DND-41 (cell line): Measurements from ENCODE around the gene IL4I1.

Experiments
- CTCF ChIP-seq: IDR thresholded peaks from 2 replicates; pipeline ENCODE4 v1.5.1; 2012; ENCODE audit warnings: borderline replicate concordance, low read length, moderate library complexity, mild to moderate bottlenecking; ENCODE audit not compliant: poor library complexity, severe bottlenecking; ENCODE audit errors: extremely low read depth
- EZH2 ChIP-seq: IDR thresholded peaks from 3 replicates; pipeline ENCODE4 v1.6.1; 2012; ENCODE audit warnings: borderline replicate concordance, low read depth, mild to moderate bottlenecking, moderate library complexity, low read length, inconsistent platforms; ENCODE audit not compliant: severe bottlenecking

DNA sequence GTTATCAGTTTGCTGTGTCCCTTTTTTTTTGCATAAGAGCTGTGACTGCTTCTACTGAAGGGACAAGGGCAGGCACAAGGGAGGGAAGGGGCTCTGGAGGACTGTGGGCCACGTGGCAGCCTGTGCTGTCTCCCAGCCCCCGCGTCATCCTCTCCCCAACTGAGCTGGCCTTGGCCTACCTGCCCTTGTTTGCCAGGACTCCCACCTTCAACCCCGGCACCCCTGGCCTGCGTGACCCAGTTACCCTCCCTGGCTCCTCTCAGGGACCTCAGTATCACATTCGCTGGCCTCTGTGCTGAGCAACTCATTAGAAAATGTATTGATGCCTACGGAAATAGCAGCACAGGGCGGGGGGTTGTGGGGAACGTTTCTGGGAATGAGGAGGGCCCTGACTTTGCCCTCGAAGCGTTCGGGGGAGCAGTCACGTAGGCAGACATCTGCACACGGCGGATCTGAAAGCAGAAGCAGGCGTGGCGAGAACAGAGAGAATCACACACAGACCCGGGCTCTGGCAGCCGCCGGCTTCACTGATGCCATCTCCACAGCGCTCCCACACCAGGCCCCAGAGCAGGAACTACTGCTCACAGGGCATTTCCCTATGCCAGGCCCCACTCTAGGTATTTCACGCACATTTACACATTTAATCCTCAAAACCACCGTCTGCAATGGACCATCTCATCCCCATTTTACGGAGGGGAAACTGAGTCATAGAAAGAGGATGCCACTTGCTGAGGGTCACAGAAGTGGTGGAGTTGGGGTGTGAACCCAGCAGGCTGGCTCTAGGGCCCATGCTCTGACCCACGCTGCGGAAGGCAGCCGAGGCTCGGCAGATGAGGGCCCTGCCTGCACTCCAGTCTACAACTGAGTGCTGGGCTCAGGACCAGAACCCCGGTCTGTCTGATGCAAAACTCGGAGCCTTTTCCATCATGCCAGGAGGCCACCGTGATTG is 26.6 kb upstream of the IL4I1 start:
- no peak for TF ChIP-seq CTCF
- TF ChIP-seq EZH2: no peak
